HG03025 (cell line): ENCODE data around the gene MCCC2.
"Not testable (repeated sequence)": the region's sequence is repeated elsewhere in the genome, so short reads cannot be mapped to it uniquely, and the experiment has no call there.

Source experiments
- ATAC-seq: cut with Tn5 transposase; IDR thresholded peaks from one replicate; pipeline ENCODE4 v1.9.1; 2021; ENCODE audit warnings: mild to moderate bottlenecking, moderate library complexity; ENCODE audit not compliant: unreplicated experiment, low FRiP score

The MCCC2 gene

GRCh38 chr5:71586941-71587765, at the start of gene MCCC2:
Gene MCCC2 (plus strand): TSS chr5:71587340. CDS start chr5:71587426, 86 bp downstream.
- ATAC-seq: peak; percentile 98

GRCh38 chr5:71537687-71538086, 49.5 kb upstream of the MCCC2 start:
- no peak for ATAC-seq

GRCh38 chr5:71550885-71551284, 36.3 kb upstream of the MCCC2 start:
- not testable (repeated sequence) for ATAC-seq

- not testable (repeated sequence) for ATAC-seq
These were observed 35.6 kb upstream of the MCCC2 start for GRCh38 chr5:71551582-71551981.

GRCh38 chr5:71552026-71552749, 35.0 kb upstream of the MCCC2 start:
- ATAC-seq: not testable (repeated sequence)

GRCh38 chr5:71563161-71563560, 24.0 kb upstream of the MCCC2 start:
- ATAC-seq: no peak

- no peak for ATAC-seq
These were observed 22.2 kb upstream of the MCCC2 start for GRCh38 chr5:71564895-71565294.

- ATAC-seq: no peak
These were observed 17.2 kb upstream of the MCCC2 start for GRCh38 chr5:71569748-71570509.

GRCh38 chr5:71571811-71572210, 15.3 kb upstream of the MCCC2 start:
- ATAC-seq: not testable (repeated sequence)

- no peak for ATAC-seq
These were observed 13.5 kb upstream of the MCCC2 start for GRCh38 chr5:71573591-71573990.

GRCh38 chr5:71575588-71575987, 11.6 kb upstream of the MCCC2 start:
- ATAC-seq: not testable (repeated sequence)

- no peak for ATAC-seq
These were observed 10.9 kb upstream of the MCCC2 start for GRCh38 chr5:71576241-71576640.

GRCh38 chr5:71577839-71578238, 9.3 kb upstream of the MCCC2 start:
- ATAC-seq: not testable (repeated sequence)

GRCh38 chr5:71582945-71583584, 4.1 kb upstream of the MCCC2 start:
- ATAC-seq: no peak

GRCh38 chr5:71586052-71586940, 844 bp upstream of the MCCC2 start:
- no peak for ATAC-seq

- peak; percentile 17 for ATAC-seq
These were observed 809 bp downstream of the MCCC2 start for GRCh38 chr5:71587766-71588532.

- no peak for ATAC-seq
These were observed 1.4 kb downstream of the MCCC2 start for GRCh38 chr5:71588533-71588885.

- ATAC-seq: no peak
These were observed 2.8 kb downstream of the MCCC2 start for GRCh38 chr5:71589903-71590302.

- no peak for ATAC-seq
These were observed 4.0 kb downstream of the MCCC2 start for GRCh38 chr5:71591100-71591499.
